Sigmoid colon (tissue), 4 donors: Measurements from ENCODE around the gene CARMIL3.

Experiments
- CTCF ChIP-seq, 4 experiments: fragments of 450-650 bp in 3 of 4; fragments of 200-600 bp in 1 of 4; IDR thresholded peaks; one replicate each; pipeline ENCODE4 v1.5.1; 2016 to 2019; ENCODE audit warnings: antibody characterized with exemption in 4 of 4, mild to moderate bottlenecking in 3 of 4, moderate library complexity in 2 of 4
- EP300 ChIP-seq, 4 donors: sonication (generic); formaldehyde crosslinking; IDR thresholded peaks; one replicate each; pipeline ENCODE4 v1.6.1; 2017; ENCODE audit warnings: antibody characterized with exemption in 4 of 4

GRCh38 chr14:24040692-24041091, 11.1 kb upstream of the CARMIL3 start:
- TF ChIP-seq CTCF (IDR thresholded peaks at IDR 0.05) (no peak), EP300 (IDR thresholded peaks at IDR 0.05) (no peak)
